Karpas-422 (cell line): ENCODE results near the gene FCRL1. TPM values are rescaled to one million over a fixed set of nuclear protein-coding genes. Genes with fewer than 3 reads are reported as not detected.

Source experiments
- DNase-seq: peaks from one replicate; pipeline ENCODE4 v3.0.0-alpha.2; 2015
- H2AFZ ChIP-seq: fragments of 200-600 bp; sonication (generic); 2 replicates; pipeline ENCODE4 v1.6.1; 2014; ENCODE audit warnings: antibody characterized with exemption, low read length, mixed read lengths
- H3K27ac ChIP-seq: fragments of 200-600 bp; sonication (generic); 2 replicates; pipeline ENCODE4 v1.5.1; 2014; ENCODE audit warnings: mild to moderate bottlenecking, low read length, moderate library complexity
- H3K27me3 ChIP-seq: fragments of 200-600 bp; sonication (generic); 2 replicates; pipeline ENCODE4 v1.6.1; 2014; ENCODE audit warnings: low read length, mixed read lengths
- H3K36me3 ChIP-seq: fragments of 200-600 bp; sonication (generic); 2 replicates; pipeline ENCODE4 v1.6.1; 2014; ENCODE audit warnings: low read length, mixed read lengths; ENCODE audit not compliant: insufficient read depth
- H3K4me1 ChIP-seq: fragments of 200-600 bp; sonication (generic); 2 replicates; pipeline ENCODE4 v1.6.1; 2014; ENCODE audit warnings: mild to moderate bottlenecking, low read length, mixed read lengths
- H3K4me2 ChIP-seq: fragments of 200-600 bp; sonication (generic); 2 replicates; pipeline ENCODE4 v1.6.1; 2014; ENCODE audit warnings: low read length, low read depth, mild to moderate bottlenecking; ENCODE audit not compliant: poor library complexity, severe bottlenecking
- H3K4me3 ChIP-seq: fragments of 200-600 bp; sonication (generic); 2 replicates; pipeline ENCODE4 v1.5.1; 2014; ENCODE audit warnings: mild to moderate bottlenecking, antibody characterized with exemption, low read length, mixed read lengths
- H3K79me2 ChIP-seq: fragments of 200-600 bp; sonication (generic); 2 replicates; pipeline ENCODE4 v1.6.1; 2014; ENCODE audit warnings: mild to moderate bottlenecking, low read length, mixed read lengths
- H3K9ac ChIP-seq: fragments of 200-600 bp; sonication (generic); 2 replicates; pipeline ENCODE4 v1.6.0; 2014; ENCODE audit warnings: low read length
- H3K9me2 ChIP-seq: fragments of 200-600 bp; sonication (generic), shearing (Covaris generic); replicated peaks from 2 replicates; pipeline ENCODE4 v1.6.0; 2014; ENCODE audit warnings: mild to moderate bottlenecking, low read length, moderate library complexity; ENCODE audit not compliant: insufficient read depth
- H3K9me3 ChIP-seq: fragments of 300-700, 200-600 bp; sonication (generic); 2 replicates; pipeline ENCODE4 v1.6.1; 2014; ENCODE audit warnings: low read length, mixed read lengths
- H4K20me1 ChIP-seq: fragments of 200-600 bp; sonication (generic); 2 replicates; pipeline ENCODE4 v1.6.1; 2014; ENCODE audit warnings: mild to moderate bottlenecking, antibody characterized with exemption, low read length, low read depth; ENCODE audit not compliant: insufficient read depth
- total RNA-seq: library from RNA; depleted of rRNA; stranded (reverse); fragments of >200 nt; shearing (Covaris generic); gene quantifications from 2 replicates; pipeline ENCODE4 v1.2.3, GENCODE V29; 2014; ENCODE audit warnings: low replicate concordance

The FCRL1 gene
- total RNA-seq, 1 experiment from 2014 or later = 232 TPM

- Histone ChIP-seq H3K27ac (peak overlapping the region; percentile 47), H3K27me3 (no peaks in the 10 kb centered on the region), H4K20me1 (no peaks in the 10 kb centered on the region), H3K4me3 (no peak overlapping the region), H3K9ac (peak overlapping the region; percentile 3; the same call in 1 of the 2 replicates), H3K36me3 (no peaks in the 10 kb centered on the region; the same call in 1 of the 2 replicates), H3K4me2 (peak overlapping the region; percentile 47), H3K4me1 (peaks cover 51% of the 10 kb centered on the region), H3K9me2 (no peaks in the 10 kb centered on the region), H3K79me2 (no peaks in the 10 kb centered on the region), H2AFZ (peak overlapping the region; percentile 57; the same call in 1 of the 2 replicates), H3K9me3 (no peaks in the 10 kb centered on the region)
- peak; percentile 61 for DNase-seq
Measured at GRCh38 chr1:157842939-157843338, 23.0 kb upstream of the FCRL1 start.

DNA sequence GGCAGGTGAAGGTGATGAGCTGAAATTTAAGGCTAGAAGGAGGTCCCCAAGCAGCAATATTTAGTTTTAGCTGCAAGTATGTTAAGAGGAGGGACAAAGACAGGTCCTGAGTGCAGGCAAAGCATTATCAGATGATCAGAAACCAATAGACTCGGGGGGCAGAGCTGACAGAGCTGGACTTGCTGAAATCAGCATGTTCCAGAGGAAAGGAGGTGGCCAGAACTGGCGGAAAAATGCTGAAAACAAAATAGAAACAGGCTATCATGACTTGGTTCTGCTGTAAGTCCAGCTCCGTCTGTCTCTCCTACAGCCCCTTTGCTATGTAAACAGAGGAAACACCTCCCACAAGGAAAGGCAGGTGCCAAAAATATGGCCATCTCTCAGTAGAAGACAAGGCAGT lies 21.8 kb upstream of the FCRL1 start, which contains the start of gene CD5L:
Gene CD5L, minus strand, starts transcription at position 101 of the 400 bp plus-strand sequence. CDS start 107 bp downstream, outside the sequence.
- Histone ChIP-seq H3K79me2 (no peaks in the 10 kb centered on the region), H3K4me3 (no peak within 1 kb of the TSS), H3K27me3 (no peaks in the 10 kb centered on the region), H4K20me1 (no peaks in the 10 kb centered on the region), H3K9ac (no peak within 1 kb of the TSS), H3K27ac (no peak within 1 kb of the TSS), H3K9me3 (no peaks in the 10 kb centered on the region), H3K4me2 (peak within 1 kb of the TSS; percentile 47), H2AFZ (peak within 1 kb of the TSS; percentile 51; the same call in 1 of the 2 replicates), H3K9me2 (no peaks in the 10 kb centered on the region), H3K4me1 (peaks cover 51% of the 10 kb centered on the region), H3K36me3 (no peaks in the 10 kb centered on the region; the same call in 1 of the 2 replicates)
- no peak for DNase-seq

- no peak overlapping the region for H3K4me3 ChIP-seq
- no peaks in the 10 kb centered on the region; the same call in 1 of the 2 replicates for H3K36me3 ChIP-seq
- DNase-seq = no peak
- no peak overlapping the region for H3K4me2 ChIP-seq
- H3K9me3 ChIP-seq = no peaks in the 10 kb centered on the region
- H2AFZ ChIP-seq = peak overlapping the region; percentile 47; the same call in 1 of the 2 replicates
- no peaks in the 10 kb centered on the region for H4K20me1 ChIP-seq
- H3K9me2 ChIP-seq = no peaks in the 10 kb centered on the region
- H3K27ac ChIP-seq = no peak overlapping the region
- H3K4me1 ChIP-seq = peaks cover 29% of the 10 kb centered on the region
- no peak overlapping the region for H3K9ac ChIP-seq
- no peaks in the 10 kb centered on the region for H3K27me3 ChIP-seq
- no peaks in the 10 kb centered on the region for H3K79me2 ChIP-seq
Measured at GRCh38 chr1:157838966-157839365, 19.0 kb upstream of the FCRL1 start.

DNA sequence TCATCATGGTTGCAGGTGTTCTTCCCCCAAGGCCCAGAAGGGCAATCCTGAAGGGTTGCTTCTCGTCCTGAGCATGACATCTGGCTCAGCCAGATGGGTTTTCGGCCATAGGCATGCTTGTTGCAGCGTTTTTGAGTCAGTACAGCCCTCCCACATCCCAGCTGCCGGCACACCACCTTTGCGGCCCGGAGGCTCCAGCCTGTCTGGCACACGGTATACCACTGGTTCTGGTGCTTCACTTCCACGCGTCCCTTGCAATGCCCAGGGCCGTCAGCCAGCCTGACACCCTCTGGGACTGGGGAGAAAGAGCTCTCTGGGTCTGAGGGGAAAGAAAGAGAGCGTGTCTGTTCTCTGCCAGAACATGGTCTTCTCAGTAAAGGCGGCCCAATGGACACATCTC lies 14.5 kb upstream of the FCRL1 start:
- H3K36me3 ChIP-seq = no peaks in the 10 kb centered on the region
- peaks cover 11% of the 10 kb centered on the region for H3K4me1 ChIP-seq
- H3K4me3 ChIP-seq = no peak overlapping the region
- no peaks in the 10 kb centered on the region for H4K20me1 ChIP-seq
- H3K79me2 ChIP-seq = no peaks in the 10 kb centered on the region
- no peaks in the 10 kb centered on the region for H3K9me3 ChIP-seq
- no peaks in the 10 kb centered on the region for H3K9me2 ChIP-seq
- H3K27ac ChIP-seq = no peak overlapping the region
- H3K4me2 ChIP-seq = no peak overlapping the region
- no peak overlapping the region for H2AFZ ChIP-seq
- H3K9ac ChIP-seq = no peak overlapping the region
- H3K27me3 ChIP-seq = no peaks in the 10 kb centered on the region
- DNase-seq = no peak

DNA sequence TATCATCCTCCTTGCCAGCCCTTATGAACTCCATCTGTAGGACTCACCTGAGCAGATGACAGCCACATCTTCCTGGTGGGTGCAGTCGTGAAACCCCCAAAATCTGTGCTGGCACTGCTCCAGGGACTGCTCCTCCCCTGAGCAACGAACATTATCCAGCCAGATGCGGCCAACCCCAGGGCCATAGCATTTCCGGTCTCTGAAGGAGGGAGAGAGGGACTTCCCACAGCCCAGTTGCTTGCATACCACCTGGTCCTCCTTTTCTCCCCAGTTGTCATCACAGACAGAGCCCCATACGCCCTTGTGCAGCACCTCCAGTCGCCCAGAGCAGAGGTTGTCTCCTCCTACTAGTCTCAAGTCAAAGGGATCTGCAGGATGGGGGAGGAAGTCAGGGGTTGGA lies 13.2 kb upstream of the FCRL1 start:
- no peaks in the 10 kb centered on the region for H3K9me3 ChIP-seq
- H3K27me3 ChIP-seq = no peaks in the 10 kb centered on the region
- H3K9me2 ChIP-seq = no peaks in the 10 kb centered on the region
- H3K79me2 ChIP-seq = no peaks in the 10 kb centered on the region
- DNase-seq = no peak
- peaks cover 21% of the 10 kb centered on the region for H3K4me1 ChIP-seq
- H4K20me1 ChIP-seq = no peaks in the 10 kb centered on the region
- H3K9ac ChIP-seq = no peak overlapping the region
- H3K27ac ChIP-seq = no peak overlapping the region
- no peak overlapping the region for H3K4me3 ChIP-seq
- no peaks in the 10 kb centered on the region for H3K36me3 ChIP-seq
- no peak overlapping the region for H2AFZ ChIP-seq
- H3K4me2 ChIP-seq = no peak overlapping the region

- Histone ChIP-seq H3K9me2 (no peaks in the 10 kb centered on the region), H4K20me1 (no peaks in the 10 kb centered on the region), H3K79me2 (no peaks in the 10 kb centered on the region), H3K4me3 (no peak overlapping the region), H2AFZ (no peak overlapping the region), H3K36me3 (no peaks in the 10 kb centered on the region), H3K27me3 (no peaks in the 10 kb centered on the region), H3K9ac (no peak overlapping the region), H3K4me1 (peaks cover 21% of the 10 kb centered on the region), H3K4me2 (no peak overlapping the region), H3K27ac (no peak overlapping the region), H3K9me3 (no peaks in the 10 kb centered on the region)
- no peak for DNase-seq
Measured at GRCh38 chr1:157831968-157832626, 12.2 kb upstream of the FCRL1 start.

DNA sequence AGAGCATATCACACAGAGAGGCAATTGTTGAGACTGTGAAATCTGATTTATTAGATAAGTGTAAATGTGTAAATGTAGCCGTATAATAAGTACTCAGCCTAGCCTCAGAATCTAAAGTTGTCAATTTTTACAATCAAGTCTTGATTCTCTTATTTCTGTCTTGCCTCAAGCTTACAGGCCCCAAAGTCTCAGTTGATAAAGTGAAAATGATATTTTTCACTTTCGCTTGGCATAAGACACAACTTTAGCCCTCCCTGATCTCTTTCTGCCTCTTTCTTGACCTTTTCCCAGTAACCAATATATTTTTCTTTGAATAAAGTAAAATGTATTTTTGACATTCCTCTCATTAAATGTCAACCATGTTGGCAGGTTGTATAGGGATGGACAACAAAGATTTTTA lies 11.0 kb upstream of the FCRL1 start:
- Histone ChIP-seq H3K27me3 (no peaks in the 10 kb centered on the region), H4K20me1 (no peaks in the 10 kb centered on the region), H2AFZ (no peak overlapping the region), H3K36me3 (no peaks in the 10 kb centered on the region), H3K79me2 (no peaks in the 10 kb centered on the region), H3K9ac (no peak overlapping the region), H3K27ac (no peak overlapping the region), H3K9me2 (no peaks in the 10 kb centered on the region), H3K9me3 (no peaks in the 10 kb centered on the region), H3K4me1 (peaks cover 21% of the 10 kb centered on the region), H3K4me3 (no peak overlapping the region), H3K4me2 (no peak overlapping the region)
- no peak for DNase-seq

GRCh38 chr1:157829711-157830110 lies 9.8 kb upstream of the FCRL1 start:
- H3K79me2 ChIP-seq = no peaks in the 10 kb centered on the region
- H2AFZ ChIP-seq = no peak overlapping the region
- no peaks in the 10 kb centered on the region for H3K27me3 ChIP-seq
- no peaks in the 10 kb centered on the region for H3K9me3 ChIP-seq
- H3K4me3 ChIP-seq = no peak overlapping the region
- no peaks in the 10 kb centered on the region for H3K9me2 ChIP-seq
- H4K20me1 ChIP-seq = no peaks in the 10 kb centered on the region
- no peak for DNase-seq
- no peak overlapping the region for H3K9ac ChIP-seq
- no peaks in the 10 kb centered on the region for H3K36me3 ChIP-seq
- peak overlapping the region; percentile 63 for H3K4me2 ChIP-seq
- peaks cover 25% of the 10 kb centered on the region for H3K4me1 ChIP-seq
- H3K27ac ChIP-seq = peak overlapping the region; percentile 72
